Liver (tissue), 9 donors: ENCODE data around the gene MAP7D1. TPM values are rescaled to one million over a fixed set of nuclear protein-coding genes. Genes with fewer than 3 reads are reported as not detected.

Experiments used
- DNase-seq: peaks from one replicate; pipeline ENCODE4 v3.0.0-alpha.2; 2017; ENCODE audit warnings: low spot score
- H3K27ac ChIP-seq, 2 donors: one replicate each; pipeline ENCODE4 v1.7.0; 2013; ENCODE audit warnings: inconsistent platforms in 2 of 2, low read length in 2 of 2, control low read depth in 1 of 2, low read depth in 1 of 2, mild to moderate bottlenecking in 1 of 2
- H3K27me3 ChIP-seq, 4 donors: one replicate each; pipeline versions ENCODE4 v1.6.1 to v1.7.0; 2013; ENCODE audit warnings: low read length in 3 of 4, inconsistent platforms in 1 of 4, mild to moderate bottlenecking in 1 of 4, moderate library complexity in 1 of 4; ENCODE audit not compliant: control insufficient read depth in 4 of 4, insufficient read depth in 4 of 4
- H3K36me3 ChIP-seq, 4 donors: one replicate each; pipeline versions ENCODE4 v1.6.1 to v1.7.0; 2013; ENCODE audit warnings: low read length in 3 of 4, mild to moderate bottlenecking in 3 of 4, low read depth in 1 of 4, moderate library complexity in 1 of 4; ENCODE audit not compliant: control insufficient read depth in 4 of 4, insufficient read depth in 3 of 4
- H3K4me1 ChIP-seq, 4 donors: one replicate each; pipeline versions ENCODE4 v1.6.1 to v1.7.0; 2013; ENCODE audit warnings: low read length in 3 of 4, mild to moderate bottlenecking in 3 of 4, moderate library complexity in 1 of 4; ENCODE audit not compliant: control insufficient read depth in 4 of 4, insufficient read depth in 4 of 4
- H3K4me3 ChIP-seq, 3 donors: one replicate each; pipeline versions ENCODE4 v1.6.1 to v1.7.0; 2013; ENCODE audit warnings: low read length in 3 of 3, control low read depth in 1 of 3, low read depth in 1 of 3, mild to moderate bottlenecking in 1 of 3
- H3K9ac ChIP-seq, 2 donors: one replicate each; pipeline ENCODE4 v1.7.0; 2013; ENCODE audit warnings: low read length in 2 of 2, mild to moderate bottlenecking in 2 of 2, moderate library complexity in 2 of 2, control low read depth in 1 of 2, low read depth in 1 of 2
- H3K9me3 ChIP-seq, 4 donors: one replicate each; pipeline versions ENCODE4 v1.6.1 to v1.7.0; 2013; ENCODE audit warnings: low read length in 3 of 4; ENCODE audit not compliant: control insufficient read depth in 4 of 4
- EGR1 ChIP-seq, 2 donors: IDR thresholded peaks; 2 replicates each; pipeline ENCODE4 v1.6.1; 2016 to 2018; ENCODE audit warnings: antibody characterized with exemption in 2 of 2, low read depth in 2 of 2
- FOXA1 ChIP-seq: IDR thresholded peaks from 2 replicates; pipeline ENCODE4 v1.6.1; 2016; ENCODE audit warnings: antibody characterized with exemption
- FOXA2 ChIP-seq: IDR thresholded peaks from 2 replicates; pipeline ENCODE4 v1.6.1; 2016; ENCODE audit warnings: antibody characterized with exemption
- HNF4A ChIP-seq, 2 donors: conservative IDR thresholded peaks; 2 replicates each; pipeline ENCODE4 v1.6.1; 2016; ENCODE audit warnings: antibody characterized with exemption in 2 of 2, mild to moderate bottlenecking in 2 of 2
- HNF4G ChIP-seq: IDR thresholded peaks from 2 replicates; pipeline ENCODE4 v1.6.1; 2016; ENCODE audit warnings: antibody characterized with exemption
- JUND ChIP-seq, 2 donors: IDR thresholded peaks; 2 replicates each; pipeline ENCODE4 v1.6.1; 2016; ENCODE audit warnings: antibody characterized with exemption in 2 of 2
- MAX ChIP-seq: IDR thresholded peaks from 2 replicates; pipeline ENCODE4 v1.6.1; 2016; ENCODE audit warnings: antibody characterized with exemption
- NR2F2 ChIP-seq: IDR thresholded peaks from 2 replicates; pipeline ENCODE4 v1.6.1; 2016; ENCODE audit warnings: antibody characterized with exemption
- RAD21 ChIP-seq, 2 donors: IDR thresholded peaks; 2 replicates each; pipeline ENCODE4 v1.6.1; 2016; ENCODE audit warnings: antibody characterized with exemption in 2 of 2, mild to moderate bottlenecking in 2 of 2
- REST ChIP-seq: IDR thresholded peaks from 2 replicates; pipeline ENCODE4 v1.6.1; 2016; ENCODE audit warnings: antibody characterized with exemption, mild to moderate bottlenecking
- RXRA ChIP-seq, 2 donors: IDR thresholded peaks; 2 replicates each; pipeline ENCODE4 v1.6.1; 2017 to 2018; ENCODE audit warnings: antibody characterized with exemption in 2 of 2, mild to moderate bottlenecking in 1 of 2
- TAF1 ChIP-seq: conservative IDR thresholded peaks from 2 replicates; pipeline ENCODE4 v1.6.1; 2016; ENCODE audit warnings: antibody characterized with exemption, mild to moderate bottlenecking
- YY1 ChIP-seq: IDR thresholded peaks from 2 replicates; pipeline ENCODE4 v1.6.1; 2016; ENCODE audit warnings: antibody characterized with exemption, mild to moderate bottlenecking
- WGBS: extraction: QIAGEN DNeasy Blood & Tissue Kit; methylation state at CpG from one replicate; pipeline ENCODE4 v1.1.7; 2013; 5-methylcytosine and 5-hydroxymethylcytosine counted together
- polyA plus RNA-seq, 2 donors: library from polyadenylated mRNA; stranded (reverse) in 1 of 2; unstranded in 1 of 2; fragments of 200-250 nt in 1 of 2; fragments of >200 nt in 1 of 2; fragmentation: Nextera tagmentation in 1 of 2; extraction: Ambion mirVana in 1 of 2; gene quantifications; one replicate each; pipeline versions ENCODE4 v1.2.1 to v1.2.3, GENCODE V29; 2013 to 2015
- total RNA-seq, 2 donors: library from RNA; depleted of rRNA; stranded (reverse); fragments of >200 nt; gene quantifications; one replicate each; pipeline ENCODE4 v1.2.3, GENCODE V29; 2014
- TF ChIP-seq, protein P1 (sequence below): IDR thresholded peaks from 2 replicates; pipeline ENCODE4 v1.6.1; 2016; ENCODE audit warnings: antibody characterized with exemption
- TF ChIP-seq, protein P2 (sequence below): IDR thresholded peaks from 2 replicates; pipeline ENCODE4 v1.6.1; 2016; ENCODE audit warnings: antibody characterized with exemption
- TF ChIP-seq, protein P3 (sequence below): fragments of 150-350 bp; IDR thresholded peaks from 2 replicates; pipeline ENCODE4 v1.5.1; 2017; ENCODE audit warnings: improper control_type of control experiment, low read depth, low read length; ENCODE audit not compliant: missing input control
- donor health status: healthy.
- donor health status: healthy.
- donor health status: healthy.
- donor health status: healthy.
- donor health status: healthy.

Gene MAP7D1
- total and polyA plus RNA-seq, 4 donors = 5.6 to 15.1 (median 12.9) TPM

DNA sequence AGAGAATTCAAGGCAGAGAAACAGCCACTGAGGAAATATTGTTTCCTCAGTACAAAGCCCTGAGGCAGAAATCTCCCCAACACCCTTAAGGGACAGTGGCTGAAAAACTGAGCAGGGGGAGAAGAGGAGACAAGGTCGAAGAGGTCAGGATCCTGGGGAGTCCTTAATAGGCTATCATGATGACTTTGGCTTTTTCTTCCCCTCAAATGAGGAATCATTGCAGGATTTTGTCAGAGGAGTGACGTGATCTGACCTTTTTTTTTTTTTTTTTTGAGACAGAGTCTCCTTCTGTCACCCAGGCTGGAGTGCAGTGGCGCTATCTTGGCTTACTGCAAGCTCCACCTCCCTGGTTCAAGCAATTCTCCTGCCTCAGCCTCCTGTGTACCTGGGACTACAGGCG, 10.2 kb downstream of the MAP7D1 start (continued):
- TF ChIP-seq REST = no peak
- TF ChIP-seq HNF4A (conservative IDR thresholded peaks at IDR 0.05) = no peak
- no peak for TF ChIP-seq FOXA1
- TF ChIP-seq NR2F2 = no peak
- no peak for TF ChIP-seq YY1
- TF ChIP-seq FOXA2 = no peak
- TF ChIP-seq RXRA (IDR thresholded peaks at IDR 0.05) = no peak
- TF ChIP-seq, protein P1, sequence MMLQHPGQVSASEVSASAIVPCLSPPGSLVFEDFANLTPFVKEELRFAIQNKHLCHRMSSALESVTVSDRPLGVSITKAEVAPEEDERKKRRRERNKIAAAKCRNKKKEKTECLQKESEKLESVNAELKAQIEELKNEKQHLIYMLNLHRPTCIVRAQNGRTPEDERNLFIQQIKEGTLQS = no peak
- no peak for TF ChIP-seq EGR1 (IDR thresholded peaks at IDR 0.05; ENCODE audit: low read depth in 2 of 2)
- TF ChIP-seq HNF4G = no peak
- TF ChIP-seq TAF1 = no peak

GRCh38 chr1:36166938-36167905, 11.3 kb downstream of the MAP7D1 start:
- no peak for DNase-seq
- no peak overlapping the region for H3K27ac ChIP-seq
- WGBS = 90% methylated on average over 15 of the region's 15 CpGs
- H3K9ac ChIP-seq = no peak overlapping the region
- no peak overlapping the region for H3K4me3 ChIP-seq
- TF ChIP-seq MAX (no peak), TAF1 (no peak), RAD21 (IDR thresholded peaks at IDR 0.05) (no peak), EGR1 (IDR thresholded peaks at IDR 0.05; ENCODE audit: low read depth in 2 of 2) (no peak)
- peaks cover 0 to 4% (median 0%) of the 10 kb centered on the region in 4 donors for H3K36me3 ChIP-seq
- no peaks in the 10 kb centered on the region for H3K9me3 ChIP-seq
- H3K27me3 ChIP-seq = no peaks in the 10 kb centered on the region
- H3K4me1 ChIP-seq = peaks cover 0 to 2% (median 0%) of the 10 kb centered on the region in 4 donors

- Histone ChIP-seq H3K27ac (no peak overlapping the region), H3K27me3 (no peaks in the 10 kb centered on the region), H3K9ac (no peak overlapping the region), H3K9me3 (no peaks in the 10 kb centered on the region), H3K4me1 (no peaks in the 10 kb centered on the region), H3K36me3 (peaks cover 1 to 15% (median 9%) of the 10 kb centered on the region in 4 donors), H3K4me3 (no peak overlapping the region)
- 96% methylated on average over 3 of the region's 3 CpGs for WGBS
- no peak for DNase-seq
- no peak for TF ChIP-seq HNF4G
- TF ChIP-seq, protein P1 = no peak
- TF ChIP-seq HNF4A (conservative IDR thresholded peaks at IDR 0.05) = no peak
- TF ChIP-seq JUND (IDR thresholded peaks at IDR 0.05) = no peak
- TF ChIP-seq RXRA (IDR thresholded peaks at IDR 0.05) = no peak
- TF ChIP-seq, protein P2, sequence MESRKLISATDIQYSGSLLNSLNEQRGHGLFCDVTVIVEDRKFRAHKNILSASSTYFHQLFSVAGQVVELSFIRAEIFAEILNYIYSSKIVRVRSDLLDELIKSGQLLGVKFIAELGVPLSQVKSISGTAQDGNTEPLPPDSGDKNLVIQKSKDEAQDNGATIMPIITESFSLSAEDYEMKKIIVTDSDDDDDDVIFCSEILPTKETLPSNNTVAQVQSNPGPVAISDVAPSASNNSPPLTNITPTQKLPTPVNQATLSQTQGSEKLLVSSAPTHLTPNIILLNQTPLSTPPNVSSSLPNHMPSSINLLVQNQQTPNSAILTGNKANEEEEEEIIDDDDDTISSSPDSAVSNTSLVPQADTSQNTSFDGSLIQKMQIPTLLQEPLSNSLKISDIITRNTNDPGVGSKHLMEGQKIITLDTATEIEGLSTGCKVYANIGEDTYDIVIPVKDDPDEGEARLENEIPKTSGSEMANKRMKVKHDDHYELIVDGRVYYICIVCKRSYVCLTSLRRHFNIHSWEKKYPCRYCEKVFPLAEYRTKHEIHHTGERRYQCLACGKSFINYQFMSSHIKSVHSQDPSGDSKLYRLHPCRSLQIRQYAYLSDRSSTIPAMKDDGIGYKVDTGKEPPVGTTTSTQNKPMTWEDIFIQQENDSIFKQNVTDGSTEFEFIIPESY = no peak
- no peak for TF ChIP-seq RAD21 (IDR thresholded peaks at IDR 0.05)
- TF ChIP-seq REST = no peak
- TF ChIP-seq MAX = no peak
- TF ChIP-seq FOXA1 = no peak
- TF ChIP-seq, protein P3, sequence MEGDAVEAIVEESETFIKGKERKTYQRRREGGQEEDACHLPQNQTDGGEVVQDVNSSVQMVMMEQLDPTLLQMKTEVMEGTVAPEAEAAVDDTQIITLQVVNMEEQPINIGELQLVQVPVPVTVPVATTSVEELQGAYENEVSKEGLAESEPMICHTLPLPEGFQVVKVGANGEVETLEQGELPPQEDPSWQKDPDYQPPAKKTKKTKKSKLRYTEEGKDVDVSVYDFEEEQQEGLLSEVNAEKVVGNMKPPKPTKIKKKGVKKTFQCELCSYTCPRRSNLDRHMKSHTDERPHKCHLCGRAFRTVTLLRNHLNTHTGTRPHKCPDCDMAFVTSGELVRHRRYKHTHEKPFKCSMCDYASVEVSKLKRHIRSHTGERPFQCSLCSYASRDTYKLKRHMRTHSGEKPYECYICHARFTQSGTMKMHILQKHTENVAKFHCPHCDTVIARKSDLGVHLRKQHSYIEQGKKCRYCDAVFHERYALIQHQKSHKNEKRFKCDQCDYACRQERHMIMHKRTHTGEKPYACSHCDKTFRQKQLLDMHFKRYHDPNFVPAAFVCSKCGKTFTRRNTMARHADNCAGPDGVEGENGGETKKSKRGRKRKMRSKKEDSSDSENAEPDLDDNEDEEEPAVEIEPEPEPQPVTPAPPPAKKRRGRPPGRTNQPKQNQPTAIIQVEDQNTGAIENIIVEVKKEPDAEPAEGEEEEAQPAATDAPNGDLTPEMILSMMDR = no peak
These were observed 12.6 kb downstream of the MAP7D1 start for GRCh38 chr1:36168514-36168913.
